Gastroesophageal sphincter (tissue), 3 donors: Measurements from ENCODE around the gene EPHB2.

Experiments
- CTCF ChIP-seq, 4 experiments: fragments of 200-600 bp in 2 of 4; fragments of 450-650 bp in 2 of 4; sonication (generic) in 1 of 4; IDR thresholded peaks; one replicate each; pipeline ENCODE4 v1.5.1; 2017 to 2019; ENCODE audit warnings: antibody characterized with exemption in 4 of 4, mild to moderate bottlenecking in 2 of 4, moderate library complexity in 2 of 4
- POLR2A ChIP-seq, 2 donors: fragments of 450-650 bp; IDR thresholded peaks; one replicate each; pipeline ENCODE4 v1.6.1; 2017; ENCODE audit warnings: antibody characterized with exemption in 2 of 2, mild to moderate bottlenecking in 2 of 2, moderate library complexity in 1 of 2
- POLR2AphosphoS5 ChIP-seq: sonication (generic); formaldehyde crosslinking; IDR thresholded peaks from one replicate; pipeline ENCODE4 v1.6.1; 2017; ENCODE audit warnings: antibody characterized with exemption

- no peak for TF ChIP-seq CTCF (IDR thresholded peaks at IDR 0.05)
- TF ChIP-seq POLR2AphosphoS5: no peak
- no peak for TF ChIP-seq POLR2A (IDR thresholded peaks at IDR 0.05)
Observed at GRCh38 chr1:22837332-22837731, 126.7 kb downstream of the EPHB2 start.
